PC-9 (cell line): ENCODE results near the gene PEPD. TPM values are rescaled to one million over a fixed set of nuclear protein-coding genes. Genes with fewer than 3 reads are reported as not detected.

Experiments used
- BruUV-seq: library from RNA; stranded (reverse); fragments of 400-500 nt; replicated peaks from 2 replicates; lab custom pipeline; 2021; lab: Mats Ljungman, UMichigan
- CTCF ChIA-PET: fragments of 300-600 bp; sonication (Branson Sonifier 250); formaldehyde crosslinking; loops from one replicate; lab custom pipeline; 2022; ENCODE audit warnings: antibody characterized with exemption; lab: Charles Lee
- POLR2A ChIA-PET: fragments of 300-600 bp; sonication (Branson Sonifier 250); formaldehyde crosslinking; loops from one replicate; lab custom pipeline; 2022; ENCODE audit warnings: antibody characterized with exemption; ENCODE audit not compliant: unreplicated experiment; lab: Charles Lee
- DNase-seq, 2 experiments: peaks; one replicate each; pipeline versions ENCODE4 v3.0.0 to v3.0.0-alpha.2; 2015 to 2022; ENCODE audit warnings: mixed read lengths in 1 of 2
- H2AFZ ChIP-seq: fragments of 200-600 bp; sonication (generic); 2 replicates; pipeline ENCODE4 v1.8.1; 2017; ENCODE audit warnings: antibody characterized with exemption
- H3F3A ChIP-seq: fragments of 200-600 bp; sonication (generic); 2 replicates; pipeline ENCODE4 v1.8.1; 2017; ENCODE audit warnings: antibody characterized with exemption, mild to moderate bottlenecking, low read depth; ENCODE audit not compliant: insufficient read depth
- H3K27ac ChIP-seq: fragments of 200-600 bp; sonication (generic); 2 replicates; pipeline ENCODE4 v1.6.1; 2016; ENCODE audit warnings: mixed run types
- H3K27me3 ChIP-seq: fragments of 200-600 bp; sonication (generic); 2 replicates; pipeline ENCODE4 v1.6.1; 2016; ENCODE audit warnings: low read depth, mixed run types; ENCODE audit not compliant: insufficient read depth
- H3K36me3 ChIP-seq: fragments of 200-600 bp; sonication (generic); 2 replicates; pipeline ENCODE4 v1.6.1; 2016; ENCODE audit warnings: low read depth, mixed run types
- H3K4me1 ChIP-seq: fragments of 200-600 bp; sonication (generic); replicated peaks from 2 replicates; pipeline ENCODE4 v1.6.1; 2016; ENCODE audit warnings: mixed run types; ENCODE audit not compliant: insufficient read depth
- H3K4me2 ChIP-seq: fragments of 200-600 bp; sonication (generic); 2 replicates; pipeline ENCODE4 v1.6.1; 2017; ENCODE audit warnings: mixed run types
- H3K4me3 ChIP-seq: fragments of 200-600 bp; sonication (generic); 2 replicates; pipeline ENCODE4 v1.6.1; 2016; ENCODE audit warnings: mixed run types
- H3K79me2 ChIP-seq: fragments of 200-600 bp; sonication (generic); 2 replicates; pipeline ENCODE4 v1.6.1; 2017; ENCODE audit warnings: low read depth, mixed run types
- H3K9me2 ChIP-seq: fragments of 200-600 bp; sonication (generic); 2 replicates; pipeline ENCODE4 v1.8.1; 2017; ENCODE audit warnings: mild to moderate bottlenecking; ENCODE audit not compliant: insufficient read depth
- H3K9me3 ChIP-seq: fragments of 200-600 bp; sonication (generic); 2 replicates; pipeline ENCODE4 v1.8.1; 2016; ENCODE audit warnings: low read depth; ENCODE audit not compliant: insufficient read depth
- H4K20me1 ChIP-seq: fragments of 200-600 bp; sonication (generic); 2 replicates; pipeline ENCODE4 v1.8.1; 2017; ENCODE audit not compliant: insufficient read depth
- CTCF ChIP-seq: fragments of 200-600 bp; sonication (generic); conservative IDR thresholded peaks from 2 replicates; pipeline ENCODE4 v1.6.1; 2017; ENCODE audit warnings: mixed run types, antibody characterized with exemption, mild to moderate bottlenecking, moderate library complexity
- EZH2 ChIP-seq: fragments of 200-600 bp; sonication (generic); IDR thresholded peaks from 2 replicates; pipeline ENCODE4 v1.8.0; 2017; ENCODE audit warnings: antibody characterized with exemption, low read depth
- intact Hi-C: fragments of 100-400 bp; cut with micrococcal nuclease; formaldehyde crosslinking; loops from one replicate; pipeline ENCODE4 v1.10.0; 2022; ENCODE audit not compliant: unreplicated experiment
- total RNA-seq: library from RNA; stranded (reverse); gene quantifications from 2 replicates; pipeline ENCODE4 v1.2.3, GENCODE V29; 2021

Gene PEPD
- total RNA-seq, 1 experiment from 2014 or later: 71.0 TPM

- CTCF ChIA-PET: no interaction called here
- H3K4me2 ChIP-seq: no peak overlapping the region
- intact Hi-C loops: no loop called here
- H3K27ac ChIP-seq: no peak overlapping the region
- no peaks in the 10 kb centered on the region for H3K79me2 ChIP-seq
- no peak overlapping the region for H2AFZ ChIP-seq
- no TSS peak for BruUV-seq
- H3K9me2 ChIP-seq: no peaks in the 10 kb centered on the region
- H3K4me3 ChIP-seq: no peak overlapping the region
- H4K20me1 ChIP-seq: no peaks in the 10 kb centered on the region; the same call in 1 of the 2 replicates
- DNase-seq: no peak
- POLR2A ChIA-PET: no interaction called here
- no peaks in the 10 kb centered on the region for H3F3A ChIP-seq
- H3K9me3 ChIP-seq: no peaks in the 10 kb centered on the region
- H3K36me3 ChIP-seq: no peaks in the 10 kb centered on the region
- TF ChIP-seq CTCF: no peak
- TF ChIP-seq EZH2: no peak
- H3K27me3 ChIP-seq: no peaks in the 10 kb centered on the region
- no peaks in the 10 kb centered on the region for H3K4me1 ChIP-seq
Measured at GRCh38 chr19:33426621-33427361, 94.8 kb downstream of the PEPD start.

DNA sequence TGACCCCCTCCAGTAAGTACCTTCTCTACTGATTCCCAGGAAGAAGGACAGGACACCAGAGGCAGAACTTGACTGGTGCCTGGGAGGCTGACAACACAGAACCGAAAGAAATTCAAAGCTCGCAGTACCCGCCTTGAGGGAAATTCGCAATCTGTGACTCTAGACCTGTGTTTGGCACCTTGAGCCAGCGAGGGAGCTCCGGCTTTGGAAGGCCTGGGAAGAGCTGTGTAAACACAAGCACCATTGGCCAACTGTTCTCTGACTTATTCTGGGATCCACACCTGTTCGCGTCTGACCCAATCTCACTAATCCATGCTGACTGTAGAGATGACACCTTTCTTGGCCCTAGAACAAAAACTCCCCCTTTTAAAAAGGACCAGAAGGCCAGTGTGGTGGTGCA, 97.4 kb downstream of the PEPD start:
- Histone ChIP-seq H3K27me3 (no peaks in the 10 kb centered on the region), H3K9me3 (no peaks in the 10 kb centered on the region), H3K79me2 (no peaks in the 10 kb centered on the region), H2AFZ (no peak overlapping the region), H4K20me1 (no peaks in the 10 kb centered on the region; the same call in 1 of the 2 replicates), H3K4me3 (no peak overlapping the region), H3K9me2 (no peaks in the 10 kb centered on the region), H3K27ac (no peak overlapping the region), H3K4me2 (no peak overlapping the region), H3K4me1 (no peaks in the 10 kb centered on the region), H3K36me3 (no peaks in the 10 kb centered on the region), H3F3A (no peaks in the 10 kb centered on the region)
- CTCF ChIA-PET: no interaction called here
- BruUV-seq: no TSS peak
- TF ChIP-seq EZH2 (no peak), CTCF (no peak)
- DNase-seq: no peak
- POLR2A ChIA-PET: no interaction called here
- intact Hi-C loops: no loop called here

GRCh38 chr19:33422369-33423180, 99.0 kb downstream of the PEPD start:
- H3K79me2 ChIP-seq: no peaks in the 10 kb centered on the region
- no peaks in the 10 kb centered on the region for H3K9me2 ChIP-seq
- DNase-seq: no peak
- no peaks in the 10 kb centered on the region for H3K36me3 ChIP-seq
- no peak overlapping the region for H3K27ac ChIP-seq
- H3K27me3 ChIP-seq: no peaks in the 10 kb centered on the region
- intact Hi-C loops: no loop called here
- no peak overlapping the region for H2AFZ ChIP-seq
- no peaks in the 10 kb centered on the region for H3F3A ChIP-seq
- POLR2A ChIA-PET: no interaction called here
- no peak overlapping the region for H3K4me3 ChIP-seq
- no peaks in the 10 kb centered on the region for H4K20me1 ChIP-seq
- TF ChIP-seq EZH2: no peak
- no peak for TF ChIP-seq CTCF
- H3K4me1 ChIP-seq: no peaks in the 10 kb centered on the region
- H3K4me2 ChIP-seq: no peak overlapping the region
- CTCF ChIA-PET: no interaction called here
- H3K9me3 ChIP-seq: no peaks in the 10 kb centered on the region
- no TSS peak for BruUV-seq
